ENCODE data around the gene AHNAK2.
"Not testable (repeated sequence)": the region's sequence is repeated elsewhere in the genome, so short reads cannot be mapped to it uniquely, and the experiment has no call there.

Gene AHNAK2

DNA sequence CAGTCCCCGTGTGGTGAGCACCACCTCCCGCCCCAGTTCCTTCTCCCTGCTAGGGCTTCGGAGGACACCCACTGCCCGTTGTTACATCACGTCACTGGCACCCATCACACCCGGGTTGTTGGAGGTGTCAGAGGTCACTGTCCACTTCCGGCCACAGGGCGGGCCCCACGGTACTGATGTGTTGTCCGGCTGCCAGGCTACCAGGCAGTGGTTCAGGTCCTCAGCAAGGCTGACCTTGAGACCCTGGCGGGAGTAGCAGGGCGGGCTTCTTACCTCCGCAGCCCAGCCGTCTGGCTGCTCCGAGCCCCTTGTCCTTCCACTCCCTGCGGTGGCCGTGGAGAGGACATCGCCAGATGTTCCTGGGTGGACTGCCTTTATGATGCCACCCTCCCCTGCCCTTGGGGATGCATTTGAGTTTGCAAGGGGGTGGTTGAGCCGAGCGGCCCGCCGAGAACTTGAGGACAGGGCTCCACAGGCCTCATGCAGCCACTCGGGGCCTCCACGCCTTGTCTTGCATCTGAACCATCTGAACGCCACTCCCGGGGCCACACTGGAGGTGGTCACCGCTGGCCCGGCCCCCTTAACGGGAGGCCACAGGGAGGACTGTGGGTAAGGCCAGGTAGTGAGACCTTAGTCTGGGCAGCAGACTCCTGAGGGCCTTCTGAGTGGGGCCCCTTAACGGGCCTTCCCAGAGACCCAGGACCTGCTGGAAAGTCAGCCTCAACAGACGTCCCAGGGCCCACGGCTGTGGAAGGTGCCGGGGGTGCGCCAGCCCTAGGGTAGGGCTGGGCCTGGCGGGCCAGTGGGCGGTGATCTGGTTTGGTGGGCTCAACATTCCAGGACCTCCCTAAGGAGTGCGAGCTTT, 80.6 kb downstream of the AHNAK2 start:
- DNase-seq (ENCODE audit: low read depth) = no peak

DNA sequence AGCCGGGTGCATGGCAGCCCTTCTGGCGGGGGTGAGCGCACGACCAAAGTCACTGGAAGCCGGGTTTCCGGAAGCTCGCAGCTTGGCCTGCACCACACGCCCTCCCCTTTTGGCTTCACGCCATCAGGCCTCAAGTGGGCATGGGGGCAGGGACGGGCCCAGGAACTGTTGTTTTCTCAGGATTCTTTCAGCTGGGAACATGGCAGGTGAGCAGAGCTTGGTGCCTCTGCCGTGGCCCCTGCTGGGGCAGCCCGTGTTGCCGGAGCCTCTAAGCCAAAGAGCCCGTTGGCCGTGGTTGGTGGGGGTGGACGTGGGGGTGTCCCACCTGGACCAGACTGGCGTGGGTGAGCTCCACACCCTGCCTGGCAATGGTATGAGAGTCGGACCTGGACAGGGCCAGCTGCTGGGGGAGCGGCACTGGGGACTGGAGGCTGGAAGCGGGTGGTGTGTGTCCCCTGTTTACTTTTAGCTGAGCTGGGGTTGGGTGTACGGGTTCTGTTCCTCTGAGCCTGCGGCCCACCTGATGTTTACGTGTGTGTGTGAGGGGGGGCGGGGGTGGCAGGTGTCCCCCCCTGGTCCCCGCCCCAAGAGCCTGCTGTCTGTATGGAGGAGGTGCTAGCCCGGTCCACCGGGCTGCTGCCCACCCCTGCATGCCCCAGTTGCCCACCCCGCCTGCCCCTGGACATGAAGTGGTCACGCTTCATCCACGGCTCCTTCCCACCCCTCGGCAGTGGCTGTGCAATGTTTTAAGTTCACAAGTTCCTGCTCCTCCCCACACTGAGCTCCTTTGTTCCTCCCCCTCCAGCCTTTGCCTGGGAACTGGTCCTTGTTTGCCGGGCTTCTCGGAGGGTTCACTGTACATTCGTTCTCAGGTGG, 82.2 kb downstream of the AHNAK2 start:
- DNase-seq (ENCODE audit: low read depth) = no peak

DNA sequence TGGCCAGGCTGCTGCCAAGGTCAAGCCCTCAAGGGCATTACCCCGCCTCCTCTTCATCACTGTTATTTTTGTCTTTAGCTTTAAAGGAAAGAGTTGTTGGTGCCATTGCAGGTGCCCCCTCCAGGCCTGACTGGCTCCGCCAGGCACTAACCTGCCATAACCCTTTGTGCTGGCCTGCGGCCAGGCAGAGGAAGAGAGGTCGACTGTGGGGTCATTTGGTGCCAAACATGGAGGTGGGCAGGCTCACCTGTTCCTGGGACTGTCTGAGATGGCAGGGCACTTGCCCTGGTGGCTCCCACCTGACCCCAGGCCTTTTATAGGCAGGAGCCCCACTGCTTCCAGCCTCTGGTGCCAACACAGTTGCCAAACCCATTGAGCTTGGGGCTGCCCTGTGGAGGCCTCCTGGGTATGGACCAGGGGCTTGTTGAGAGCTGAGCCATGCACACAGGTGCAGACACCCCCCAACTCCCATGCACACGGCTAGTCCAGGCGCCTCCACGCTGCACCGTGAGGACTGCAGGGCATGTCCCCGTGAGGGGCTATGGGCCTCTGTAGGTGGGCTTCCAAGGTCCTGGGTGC, 82.9 kb downstream of the AHNAK2 start:
- DNase-seq (ENCODE audit: low read depth) = no peak

DNA sequence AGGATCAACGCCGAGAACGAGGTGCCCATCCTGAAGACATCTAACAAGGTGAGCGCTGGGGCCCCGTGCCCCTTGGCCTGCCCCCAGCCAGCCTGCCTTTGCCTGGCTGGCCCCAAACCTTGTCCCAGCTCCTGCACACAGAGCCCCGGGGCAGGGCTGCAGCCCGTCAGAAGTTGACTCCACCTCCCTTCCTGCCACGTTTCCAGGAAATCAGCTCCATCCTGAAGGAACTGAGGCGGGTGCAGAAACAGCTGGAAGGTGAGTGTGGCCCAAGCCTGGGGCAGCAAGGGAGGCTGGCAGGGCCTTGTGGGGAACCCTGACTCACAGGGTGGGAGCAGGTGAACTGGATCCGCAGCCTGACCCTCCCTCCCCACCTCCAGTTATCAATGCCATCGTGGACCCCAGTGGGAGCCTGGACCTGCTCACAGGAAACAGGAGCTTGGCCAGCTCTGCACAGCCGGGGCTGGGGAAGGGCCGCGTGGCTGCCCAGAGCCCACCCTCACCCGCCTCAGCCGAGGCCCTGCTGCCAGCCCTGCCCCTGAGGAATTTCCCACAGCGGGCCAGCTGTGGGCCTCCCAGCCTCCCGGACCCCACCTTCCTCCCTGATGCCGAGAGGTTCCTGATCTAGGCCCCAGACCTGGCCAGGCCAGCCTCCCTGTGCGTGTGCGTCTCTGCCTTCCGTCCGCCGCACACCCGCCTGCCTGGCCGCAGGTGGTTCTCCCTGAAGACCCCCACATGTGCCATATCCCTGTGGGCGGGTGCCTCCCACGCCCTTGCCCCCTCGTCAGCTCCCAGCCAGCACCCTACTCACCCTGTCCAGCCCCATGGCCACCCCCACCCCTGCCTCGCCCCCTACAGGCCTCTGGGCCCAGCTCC, 83.6 kb downstream of the AHNAK2 start:
- DNase-seq (ENCODE audit: low read depth) = no peak

DNA sequence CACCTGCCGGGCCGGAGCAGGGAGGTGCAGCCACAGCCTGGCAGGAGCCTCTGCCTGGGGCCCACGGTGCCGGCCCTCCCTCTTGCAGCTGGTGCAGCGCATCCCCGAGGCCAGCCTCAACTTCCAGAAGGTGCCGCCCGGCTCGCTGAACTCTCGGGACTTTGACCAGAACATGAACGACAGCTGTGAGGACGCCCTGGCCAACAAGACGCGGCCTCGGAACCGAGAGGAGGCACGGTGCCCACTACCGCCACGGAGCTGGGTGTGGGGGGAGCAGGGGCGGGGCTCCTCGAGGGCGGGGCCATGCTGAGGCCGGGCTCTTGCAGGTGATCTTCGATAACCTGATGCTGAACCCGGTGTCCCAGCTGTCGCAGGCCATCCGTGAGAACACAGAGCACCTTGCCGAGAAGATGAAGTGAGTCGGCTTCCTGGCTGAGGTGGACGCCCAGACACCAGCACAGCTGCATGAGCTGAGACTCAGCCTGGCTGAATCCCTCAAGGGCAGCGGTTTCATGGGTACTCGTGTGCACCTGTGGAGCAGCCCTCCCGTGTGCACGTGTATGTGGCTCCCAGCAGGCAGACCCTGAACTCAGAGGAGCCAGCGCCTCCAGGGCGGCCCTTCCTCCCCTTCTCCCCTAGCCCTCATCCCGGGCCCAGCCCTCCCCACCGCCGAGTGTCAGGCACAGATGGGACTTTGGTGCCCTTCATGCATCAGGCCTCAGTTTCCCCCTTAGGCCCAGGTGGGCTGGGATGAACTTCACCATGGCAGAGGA, 84.6 kb downstream of the AHNAK2 start:
- DNase-seq (ENCODE audit: low read depth) = no peak

DNA sequence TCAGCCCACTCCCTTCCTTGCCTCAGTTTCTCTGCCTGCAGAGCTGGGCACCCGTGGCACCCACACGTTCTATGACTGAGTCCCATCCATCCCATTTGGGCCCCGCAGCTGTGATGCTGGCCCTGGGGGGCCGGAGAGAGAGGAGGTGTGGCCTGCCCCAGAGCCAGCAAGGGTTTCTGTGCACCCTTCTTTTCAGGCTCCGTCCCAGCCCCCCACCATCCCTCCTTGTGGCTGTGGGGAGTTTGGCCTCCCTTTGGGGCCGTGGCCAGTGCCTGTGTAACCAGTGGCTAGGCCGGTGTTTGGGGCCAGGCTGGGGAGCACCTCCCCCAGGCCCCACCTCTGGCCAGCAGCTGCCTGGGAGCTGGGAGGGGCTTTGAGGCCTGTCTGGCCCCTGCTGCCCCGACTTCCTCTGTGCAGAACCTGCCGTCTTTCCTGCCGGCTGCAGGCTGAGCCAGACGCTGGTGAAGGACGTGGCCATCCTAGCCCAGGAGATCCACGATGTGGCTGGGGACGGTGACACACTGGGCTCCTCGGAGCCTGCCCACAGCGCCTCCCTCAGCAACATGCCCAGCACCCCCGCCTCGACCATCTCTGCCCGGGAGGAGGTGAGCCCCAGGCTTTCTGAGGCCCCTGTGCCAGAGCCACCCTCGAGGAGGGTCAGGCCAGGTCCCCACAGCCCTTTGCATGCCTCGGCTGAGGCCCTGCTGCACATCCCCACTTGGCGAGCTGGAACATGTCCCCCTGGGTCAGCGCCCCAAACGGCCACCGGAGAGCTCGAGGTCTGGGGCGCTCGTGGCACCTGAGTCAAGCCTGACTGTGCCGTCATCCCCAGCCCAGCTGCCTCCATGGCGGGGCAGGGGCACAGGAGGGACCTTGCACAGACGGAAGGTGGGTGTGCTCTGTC, 85.4 kb downstream of the AHNAK2 start:
- DNase-seq (ENCODE audit: low read depth) = no peak

DNA sequence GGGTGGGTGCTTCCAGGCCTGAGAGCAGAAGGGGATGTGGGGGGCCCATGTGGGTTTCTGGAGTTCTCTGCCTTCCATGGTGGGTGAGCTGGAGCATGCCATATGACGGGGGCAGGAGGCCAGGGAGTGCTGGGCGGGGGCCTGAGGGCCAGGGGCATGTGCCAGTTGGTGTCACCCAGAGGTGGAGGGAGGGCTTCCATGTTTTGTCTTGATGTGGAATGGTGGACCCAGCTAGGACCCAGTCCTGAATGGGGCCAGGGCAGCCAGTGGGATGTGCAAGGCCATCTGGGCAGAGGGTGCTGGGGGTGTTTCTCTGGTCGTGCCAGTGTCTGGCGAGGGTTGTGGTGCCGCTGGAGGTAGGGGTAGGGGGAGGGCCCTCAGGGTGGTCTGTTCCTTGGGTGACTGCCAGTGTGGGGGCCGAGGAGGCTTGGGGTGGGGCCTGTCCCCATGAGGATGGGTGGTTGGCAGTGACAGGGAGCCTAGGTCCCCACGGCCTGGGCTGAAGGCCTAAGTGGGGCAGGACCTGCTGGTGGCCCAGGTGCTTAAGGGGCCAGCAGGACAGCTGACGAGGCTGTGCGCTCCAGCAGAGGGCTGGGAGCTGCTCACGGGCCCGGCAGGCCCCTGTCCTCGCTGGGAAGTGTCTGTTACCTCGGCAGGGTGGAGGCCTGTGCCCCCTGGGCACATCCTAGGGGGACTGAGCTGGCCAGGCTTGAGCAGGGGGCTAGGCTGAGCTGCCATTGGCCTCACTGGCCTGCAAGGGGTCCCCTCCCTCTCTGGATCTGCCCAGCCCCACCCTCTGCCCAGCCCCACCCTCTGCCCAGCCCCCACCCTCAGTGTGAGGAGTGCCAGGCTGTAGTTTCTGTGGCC, 86.3 kb downstream of the AHNAK2 start:
- DNase-seq (ENCODE audit: low read depth) = no peak

DNA sequence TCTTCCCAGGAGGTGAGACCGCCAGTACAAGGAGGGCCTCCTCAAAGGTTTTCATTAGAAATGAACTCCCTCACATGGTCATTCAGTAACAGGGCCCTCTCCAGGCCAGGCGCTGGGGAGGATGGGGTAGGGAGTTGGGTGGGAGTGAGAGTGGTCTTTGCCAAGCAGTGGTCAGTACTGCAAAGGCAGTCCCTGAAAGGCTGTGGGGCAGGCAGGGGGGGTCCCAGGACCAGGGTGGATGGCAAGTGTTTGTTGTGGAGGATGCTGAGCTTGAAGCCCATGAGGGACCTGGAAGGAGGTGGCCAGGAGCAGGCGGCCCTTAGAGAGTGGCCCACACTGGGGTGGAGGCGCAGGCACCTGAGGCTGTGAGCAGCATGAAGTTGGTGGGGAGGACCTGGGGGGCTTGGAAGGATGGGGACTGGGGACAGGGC, 87.0 kb downstream of the AHNAK2 start:
- no peak for DNase-seq (ENCODE audit: low read depth)

DNA sequence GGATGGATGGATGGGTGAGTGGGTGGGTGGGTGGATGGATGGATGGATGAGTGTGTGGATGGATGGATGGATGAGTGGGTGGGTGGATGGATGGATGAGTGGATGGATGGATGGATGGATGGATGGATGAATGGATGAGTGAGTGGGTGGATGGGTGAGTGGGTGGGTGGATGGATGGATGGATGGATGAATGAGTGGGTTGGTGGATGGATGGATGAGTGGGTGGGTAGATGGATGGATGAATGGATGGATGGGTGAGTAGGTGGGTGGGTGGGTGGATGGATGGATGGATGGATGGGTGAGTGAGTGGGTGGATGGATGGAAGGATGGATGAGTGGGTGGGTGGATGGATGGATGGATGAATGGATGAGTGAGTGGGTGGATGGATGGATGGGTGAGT, 87.9 kb downstream of the AHNAK2 start:
- DNase-seq (ENCODE audit: low read depth) = not testable (repeated sequence)

DNA sequence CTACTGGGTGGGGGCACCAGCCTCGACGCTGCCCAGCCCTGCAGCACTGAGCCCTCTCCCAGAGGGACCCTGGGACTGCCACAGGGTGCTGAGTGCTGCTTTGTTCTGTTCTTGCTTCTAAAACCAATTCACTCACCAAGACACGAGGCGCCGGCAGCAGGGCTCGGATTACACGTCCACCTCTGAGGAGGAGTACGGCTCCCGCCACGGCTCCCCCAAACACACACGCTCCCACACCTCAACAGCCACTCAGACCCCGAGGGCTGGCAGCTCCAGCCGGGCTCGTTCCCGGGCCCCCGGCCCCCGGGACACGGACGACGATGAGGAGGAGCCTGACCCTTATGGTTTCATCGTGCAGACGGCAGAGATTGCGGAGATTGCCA, 88.8 kb downstream of the AHNAK2 start:
- DNase-seq (ENCODE audit: low read depth) = no peak

DNA sequence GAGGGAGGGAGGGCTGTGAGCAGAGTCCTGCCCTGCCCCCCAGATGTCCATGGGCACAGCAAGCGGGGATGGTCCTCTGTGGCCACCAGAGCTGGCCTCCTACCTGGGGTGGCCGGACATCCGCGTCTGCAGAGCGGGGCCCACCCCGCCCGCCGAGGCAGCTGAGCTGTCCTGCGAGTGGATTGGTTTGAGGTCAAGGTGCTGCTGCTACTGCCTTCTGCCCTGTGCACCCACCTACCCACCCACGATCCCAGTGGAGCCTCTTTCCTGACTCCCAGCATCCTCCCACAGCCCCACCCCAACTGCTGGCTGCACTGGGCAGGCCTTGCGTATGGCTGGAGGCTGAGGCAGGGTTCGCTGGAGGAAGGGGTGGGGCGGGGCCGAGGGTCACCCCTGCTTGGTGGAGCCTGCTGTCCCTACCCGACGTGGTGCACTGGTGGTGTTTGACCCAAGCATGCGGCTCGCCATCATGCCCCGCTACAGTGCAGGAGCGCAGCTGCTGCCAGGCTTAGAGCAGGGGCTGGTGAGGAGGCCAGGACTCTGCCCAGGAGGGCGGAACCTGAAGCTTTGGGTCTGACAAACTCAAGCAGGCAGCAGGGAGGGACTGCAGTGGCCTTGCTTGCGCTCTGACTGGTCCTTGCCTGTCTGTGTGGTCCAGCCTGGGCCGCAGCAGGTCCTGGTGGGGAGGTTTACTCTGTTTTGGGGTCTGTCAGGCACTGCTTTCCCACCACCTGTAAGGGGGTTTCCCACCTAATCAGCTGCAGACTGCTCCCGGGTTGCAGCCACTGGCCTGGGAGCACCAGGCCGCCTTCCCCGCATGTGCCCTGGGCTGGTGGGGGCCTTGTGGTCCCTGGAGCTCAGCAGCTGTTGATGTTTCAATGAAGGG, 89.4 kb downstream of the AHNAK2 start:
- no peak for DNase-seq (ENCODE audit: low read depth)

DNA sequence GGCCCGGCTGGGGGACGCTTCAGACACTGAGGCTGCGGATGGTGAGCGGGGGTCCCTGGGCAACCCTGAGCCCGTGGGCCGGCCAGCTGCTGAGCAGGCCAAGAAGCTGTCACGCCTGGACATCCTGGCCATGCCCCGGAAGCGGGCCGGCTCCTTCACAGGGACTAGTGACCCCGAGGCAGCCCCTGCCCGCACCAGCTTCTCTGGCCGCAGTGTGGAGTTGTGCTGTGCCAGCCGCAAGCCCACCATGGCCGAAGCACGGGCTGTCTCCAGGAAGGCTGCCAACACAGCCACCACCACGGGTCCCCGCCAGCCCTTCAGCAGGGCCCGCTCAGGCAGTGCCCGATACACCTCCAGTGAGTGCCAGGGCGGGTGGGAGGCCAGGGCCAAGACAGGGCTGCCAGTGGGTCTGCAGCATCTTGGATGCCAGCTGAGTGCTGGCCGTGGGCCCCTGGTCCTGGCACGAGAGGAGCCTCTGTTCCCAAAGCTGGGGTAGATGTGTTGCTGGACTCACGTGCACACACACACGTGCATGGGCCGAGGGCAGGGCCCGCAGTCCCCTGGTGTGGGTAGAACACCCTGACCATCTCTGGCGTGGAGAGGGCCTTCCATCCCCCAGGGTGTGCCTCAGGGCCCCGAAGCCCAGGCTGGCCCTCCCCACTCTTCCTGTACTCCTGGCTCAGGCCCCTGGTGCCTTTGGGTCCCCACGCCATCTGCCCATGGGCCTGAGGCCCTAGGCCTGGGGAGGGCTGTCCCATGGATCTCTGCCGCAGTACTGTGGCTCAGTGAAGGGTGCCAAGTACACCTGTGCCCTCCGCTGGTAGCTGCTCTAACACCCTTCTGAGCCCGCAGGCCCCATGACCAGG, 90.3 kb downstream of the AHNAK2 start:
- no peak for DNase-seq (ENCODE audit: low read depth)

All from stimulated activated CD8-positive, alpha-beta memory T cell treated with anti-CD3 and anti-CD28 coated beads, Interleukin-12 subunit alpha, Interleukin-12 subunit beta, amount 100 ng/mL, for 1 hour (primary cell).